ENCODE data around the gene MRPL32.
A peak's percentile ranks its signal among the peaks of the same experiment; 100 is the strongest.

Gene MRPL32

DNA sequence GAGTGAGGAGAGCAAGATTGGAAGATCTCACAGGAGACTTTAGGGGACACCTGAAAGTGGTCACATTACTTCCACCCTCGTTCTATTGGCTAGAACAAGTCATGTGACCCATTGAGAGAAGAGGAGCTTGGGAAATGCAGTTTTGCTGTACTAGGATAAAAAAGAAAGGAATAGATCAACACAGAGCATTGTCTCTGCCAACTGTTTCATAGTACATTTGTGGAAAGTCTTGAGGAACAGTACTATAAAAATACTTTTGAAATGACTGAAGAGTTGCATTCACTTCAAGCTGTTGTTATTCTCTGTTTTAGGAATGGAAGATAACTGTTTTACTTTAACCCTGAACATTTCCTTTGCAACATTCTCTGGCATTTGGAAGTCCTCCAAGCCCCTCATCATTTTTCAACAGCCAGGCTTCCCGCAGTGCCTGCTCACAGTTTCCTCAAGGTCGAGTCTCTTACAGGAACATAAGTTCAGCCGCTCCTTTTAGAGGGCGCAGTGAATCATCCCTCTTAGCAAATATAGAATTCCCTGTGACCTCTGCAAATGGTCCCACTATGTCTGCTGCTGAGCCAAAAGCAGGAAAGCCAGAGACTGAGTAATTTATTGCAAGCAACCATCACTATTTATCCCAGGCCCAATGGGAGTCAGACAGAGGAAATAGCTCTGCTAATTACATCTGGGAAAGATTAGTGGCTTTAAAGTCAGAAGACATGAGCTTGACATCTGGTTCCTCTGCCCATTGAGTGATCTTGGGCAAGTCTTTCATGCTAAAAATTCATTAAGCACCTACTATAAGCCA lies 40.7 kb downstream of the MRPL32 start:
- H3K4me3 ChIP-seq (ENCODE audit: low read depth, low read length): no peak overlapping the region
- in situ Hi-C loops (cut with HindIII; ENCODE audit: low pct_ligation_motif_present, low sequenced_read_pairs): no loop called here
- DNase-seq: peak; percentile 97
- peak overlapping the region; percentile 63 for H3K27ac ChIP-seq
- no peaks in the 10 kb centered on the region for H3K36me3 ChIP-seq (replicated peaks)
- no peaks in the 10 kb centered on the region for H3K27me3 ChIP-seq (replicated peaks)
- TF ChIP-seq, protein P1, sequence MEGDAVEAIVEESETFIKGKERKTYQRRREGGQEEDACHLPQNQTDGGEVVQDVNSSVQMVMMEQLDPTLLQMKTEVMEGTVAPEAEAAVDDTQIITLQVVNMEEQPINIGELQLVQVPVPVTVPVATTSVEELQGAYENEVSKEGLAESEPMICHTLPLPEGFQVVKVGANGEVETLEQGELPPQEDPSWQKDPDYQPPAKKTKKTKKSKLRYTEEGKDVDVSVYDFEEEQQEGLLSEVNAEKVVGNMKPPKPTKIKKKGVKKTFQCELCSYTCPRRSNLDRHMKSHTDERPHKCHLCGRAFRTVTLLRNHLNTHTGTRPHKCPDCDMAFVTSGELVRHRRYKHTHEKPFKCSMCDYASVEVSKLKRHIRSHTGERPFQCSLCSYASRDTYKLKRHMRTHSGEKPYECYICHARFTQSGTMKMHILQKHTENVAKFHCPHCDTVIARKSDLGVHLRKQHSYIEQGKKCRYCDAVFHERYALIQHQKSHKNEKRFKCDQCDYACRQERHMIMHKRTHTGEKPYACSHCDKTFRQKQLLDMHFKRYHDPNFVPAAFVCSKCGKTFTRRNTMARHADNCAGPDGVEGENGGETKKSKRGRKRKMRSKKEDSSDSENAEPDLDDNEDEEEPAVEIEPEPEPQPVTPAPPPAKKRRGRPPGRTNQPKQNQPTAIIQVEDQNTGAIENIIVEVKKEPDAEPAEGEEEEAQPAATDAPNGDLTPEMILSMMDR (IDR thresholded peaks at IDR 0.05; ENCODE audit: low read depth, low read length, missing control alignments): no peak

DNA sequence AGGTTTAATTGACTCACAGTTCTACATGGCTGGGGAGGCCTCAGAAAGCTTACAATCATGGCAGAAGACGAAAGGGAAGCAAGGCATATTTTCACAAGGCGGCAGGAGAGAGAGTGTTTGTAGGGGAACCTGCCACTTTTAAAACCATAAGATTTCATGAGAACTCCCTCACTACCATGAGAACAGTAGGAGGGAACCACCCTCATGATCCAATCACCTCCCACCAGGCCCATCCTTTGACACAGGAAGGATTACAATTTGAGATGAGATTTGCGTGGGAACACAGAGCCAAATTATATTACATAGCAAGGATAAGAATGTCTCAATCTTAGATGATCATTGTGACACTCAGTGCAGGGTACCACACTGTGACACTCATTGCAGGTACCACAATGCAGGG lies 44.2 kb downstream of the MRPL32 start:
- H3K27me3 ChIP-seq (replicated peaks): no peaks in the 10 kb centered on the region
- in situ Hi-C loops (cut with HindIII; ENCODE audit: low pct_ligation_motif_present, low sequenced_read_pairs): no loop called here
- H3K4me3 ChIP-seq (ENCODE audit: low read depth, low read length): no peak overlapping the region
- TF ChIP-seq, protein P1 (IDR thresholded peaks at IDR 0.05; ENCODE audit: low read depth, low read length, missing control alignments): no peak
- no peak for DNase-seq
- no peak overlapping the region for H3K27ac ChIP-seq
- no peaks in the 10 kb centered on the region for H3K36me3 ChIP-seq (replicated peaks)

DNA sequence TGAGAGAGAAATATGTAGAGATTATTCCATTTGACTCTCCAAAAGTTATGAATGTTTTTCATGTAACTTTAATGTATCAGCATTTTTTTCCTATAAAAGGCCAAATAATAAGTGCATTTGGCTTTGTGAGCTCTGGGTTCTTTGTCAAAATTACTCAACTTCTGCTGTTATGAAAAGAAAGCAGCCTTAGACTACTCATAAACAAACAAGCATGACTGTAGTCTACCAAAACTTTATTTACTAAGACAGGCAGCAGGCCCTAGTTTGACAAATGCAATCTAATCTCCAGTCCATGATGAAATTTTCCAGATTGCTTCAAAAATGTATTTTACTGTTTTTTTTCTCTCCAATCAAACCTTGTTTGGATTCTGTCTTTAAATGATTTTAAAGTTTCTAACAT lies 46.3 kb downstream of the MRPL32 start:
- H3K27me3 ChIP-seq (replicated peaks): no peaks in the 10 kb centered on the region
- in situ Hi-C loops (cut with HindIII; ENCODE audit: low pct_ligation_motif_present, low sequenced_read_pairs): no loop called here
- no peak overlapping the region for H3K27ac ChIP-seq
- no peak for DNase-seq
- H3K36me3 ChIP-seq (replicated peaks): no peaks in the 10 kb centered on the region
- TF ChIP-seq, protein P1 (IDR thresholded peaks at IDR 0.05; ENCODE audit: low read depth, low read length, missing control alignments): no peak
- H3K4me3 ChIP-seq (ENCODE audit: low read depth, low read length): no peak overlapping the region

DNA sequence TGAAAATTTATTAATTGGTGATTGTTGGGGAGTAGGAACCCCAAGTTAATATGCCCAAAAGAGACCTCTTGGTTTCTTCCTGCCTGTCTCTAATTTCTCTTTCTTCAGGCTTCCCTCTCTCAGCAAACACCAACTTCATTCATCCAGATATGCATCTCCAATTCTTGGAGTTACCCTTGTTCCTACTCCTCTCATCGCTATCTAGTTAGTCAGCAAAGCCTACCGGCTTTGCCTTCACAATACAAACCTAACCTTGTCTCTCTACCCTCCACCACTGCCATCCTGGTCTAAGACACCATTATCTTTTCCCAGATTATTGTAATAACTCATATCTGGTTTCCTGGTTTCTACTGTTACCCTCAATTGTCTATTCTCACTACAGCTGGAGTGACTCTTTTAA lies 47.9 kb downstream of the MRPL32 start:
- no peaks in the 10 kb centered on the region for H3K36me3 ChIP-seq (replicated peaks)
- no peaks in the 10 kb centered on the region for H3K27me3 ChIP-seq (replicated peaks)
- TF ChIP-seq, protein P1 (IDR thresholded peaks at IDR 0.05; ENCODE audit: low read depth, low read length, missing control alignments): no peak
- in situ Hi-C loops (cut with HindIII; ENCODE audit: low pct_ligation_motif_present, low sequenced_read_pairs): no loop called here
- H3K4me3 ChIP-seq (ENCODE audit: low read depth, low read length): no peak overlapping the region
- no peak for DNase-seq
- H3K27ac ChIP-seq: no peak overlapping the region

DNA sequence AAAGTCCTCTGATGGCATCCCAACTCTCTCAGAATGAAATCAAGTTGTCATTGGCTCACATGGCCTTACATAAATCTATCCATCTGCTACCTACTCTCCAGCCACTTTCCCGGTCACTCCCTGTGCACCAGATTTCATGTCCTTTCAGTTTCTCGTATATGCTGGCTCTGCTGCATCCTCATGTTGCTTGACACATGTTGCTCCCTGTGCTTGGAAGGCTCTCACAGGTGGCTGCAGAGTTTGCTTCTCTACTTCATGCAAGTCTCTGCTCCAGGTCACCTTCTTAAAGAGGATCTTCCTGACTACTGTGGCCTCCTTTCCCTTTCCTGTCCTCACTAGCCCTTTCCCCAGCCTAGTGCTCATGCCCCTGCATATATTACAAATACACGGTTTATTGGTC lies 48.3 kb downstream of the MRPL32 start:
- TF ChIP-seq, protein P1 (IDR thresholded peaks at IDR 0.05; ENCODE audit: low read depth, low read length, missing control alignments): no peak
- no peaks in the 10 kb centered on the region for H3K27me3 ChIP-seq (replicated peaks)
- H3K27ac ChIP-seq: no peak overlapping the region
- H3K4me3 ChIP-seq (ENCODE audit: low read depth, low read length): no peak overlapping the region
- DNase-seq: no peak
- no peaks in the 10 kb centered on the region for H3K36me3 ChIP-seq (replicated peaks)
- in situ Hi-C loops (cut with HindIII; ENCODE audit: low pct_ligation_motif_present, low sequenced_read_pairs): no loop called here

DNA sequence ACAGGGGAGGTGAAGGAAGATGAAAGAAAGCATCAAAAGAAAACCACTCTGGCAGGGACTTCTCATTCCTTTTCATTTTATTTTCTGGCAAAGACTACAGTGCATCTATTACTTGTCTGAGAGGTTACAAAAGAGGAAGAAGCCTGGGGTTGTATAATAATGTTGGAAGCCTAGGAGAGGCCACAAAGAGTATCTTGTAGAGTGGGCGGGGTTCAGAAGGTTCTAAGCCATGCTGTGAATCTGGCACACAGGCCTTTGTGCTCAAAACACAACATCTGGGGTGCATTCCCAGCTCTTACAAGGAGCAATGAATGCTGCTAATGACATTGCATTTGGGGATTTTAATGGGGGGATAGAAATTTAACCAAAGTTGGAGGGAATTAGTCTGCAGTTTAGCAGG lies 49.4 kb downstream of the MRPL32 start:
- in situ Hi-C loops (cut with HindIII; ENCODE audit: low pct_ligation_motif_present, low sequenced_read_pairs): no loop called here
- Histone ChIP-seq H3K27ac (no peak overlapping the region), H3K36me3 (replicated peaks) (no peaks in the 10 kb centered on the region), H3K4me3 (ENCODE audit: low read depth, low read length) (no peak overlapping the region), H3K27me3 (replicated peaks) (no peaks in the 10 kb centered on the region)
- no peak for DNase-seq
- TF ChIP-seq, protein P1 (IDR thresholded peaks at IDR 0.05; ENCODE audit: low read depth, low read length, missing control alignments): no peak

Measured in brain microvascular endothelial cell (primary cell).